ENCODE data around the gene SUPT16H. TPM values are rescaled to one million over a fixed set of nuclear protein-coding genes. Genes with fewer than 3 reads are reported as not detected.

Gene SUPT16H
- total RNA-seq, 1 donor from 2014 or later, result 198 TPM

DNA sequence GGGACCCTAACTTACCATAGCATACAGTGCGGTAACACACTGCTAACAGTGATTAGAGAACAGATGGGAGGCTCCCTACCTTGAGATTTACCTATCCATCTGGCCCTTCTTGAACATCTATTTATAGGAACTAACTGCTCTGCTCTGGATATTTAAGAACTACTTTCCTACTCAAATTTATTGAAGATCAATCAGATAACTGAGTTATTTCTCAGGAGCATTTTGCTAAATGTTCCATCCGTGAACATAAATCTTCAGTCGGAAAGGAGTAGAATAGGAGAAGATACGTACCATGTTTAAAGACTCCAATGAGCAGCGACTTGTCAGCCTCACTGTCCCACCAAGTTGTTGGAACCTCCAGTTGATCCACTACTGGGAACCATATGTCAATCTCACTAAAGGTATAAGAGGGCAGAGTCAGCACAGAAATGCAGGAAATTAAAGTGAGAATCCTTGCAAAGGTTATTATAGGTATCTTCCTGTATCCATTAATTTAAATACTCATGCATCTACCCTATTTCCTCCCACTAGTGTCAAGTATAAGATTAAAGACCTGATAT is 15.6 kb upstream of the SUPT16H start:
- Histone ChIP-seq H3K27ac (no peak overlapping the region), H3K79me2 (ENCODE audit: low read depth) (no peaks in the 10 kb centered on the region), H3F3A (ENCODE audit: low read depth) (no peaks in the 10 kb centered on the region), H3K9ac (no peak overlapping the region), H3K27me3 (no peaks in the 10 kb centered on the region), H3K4me3 (no peak overlapping the region), H3K9me3 (ENCODE audit: low read depth) (no peaks in the 10 kb centered on the region), H4K20me1 (ENCODE audit: low read depth) (no peaks in the 10 kb centered on the region), H3K4me1 (no peaks in the 10 kb centered on the region), H3K4me2 (no peak overlapping the region), H3K36me3 (peaks cover 49% of the 10 kb centered on the region), H2AFZ (replicated peaks) (no peak overlapping the region)
- TF ChIP-seq EZH2 (IDR thresholded peaks at IDR 0.05) (no peak), EZH2phosphoT487 (IDR thresholded peaks at IDR 0.05) (no peak)
- TF ChIP-seq, protein P1, sequence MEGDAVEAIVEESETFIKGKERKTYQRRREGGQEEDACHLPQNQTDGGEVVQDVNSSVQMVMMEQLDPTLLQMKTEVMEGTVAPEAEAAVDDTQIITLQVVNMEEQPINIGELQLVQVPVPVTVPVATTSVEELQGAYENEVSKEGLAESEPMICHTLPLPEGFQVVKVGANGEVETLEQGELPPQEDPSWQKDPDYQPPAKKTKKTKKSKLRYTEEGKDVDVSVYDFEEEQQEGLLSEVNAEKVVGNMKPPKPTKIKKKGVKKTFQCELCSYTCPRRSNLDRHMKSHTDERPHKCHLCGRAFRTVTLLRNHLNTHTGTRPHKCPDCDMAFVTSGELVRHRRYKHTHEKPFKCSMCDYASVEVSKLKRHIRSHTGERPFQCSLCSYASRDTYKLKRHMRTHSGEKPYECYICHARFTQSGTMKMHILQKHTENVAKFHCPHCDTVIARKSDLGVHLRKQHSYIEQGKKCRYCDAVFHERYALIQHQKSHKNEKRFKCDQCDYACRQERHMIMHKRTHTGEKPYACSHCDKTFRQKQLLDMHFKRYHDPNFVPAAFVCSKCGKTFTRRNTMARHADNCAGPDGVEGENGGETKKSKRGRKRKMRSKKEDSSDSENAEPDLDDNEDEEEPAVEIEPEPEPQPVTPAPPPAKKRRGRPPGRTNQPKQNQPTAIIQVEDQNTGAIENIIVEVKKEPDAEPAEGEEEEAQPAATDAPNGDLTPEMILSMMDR (IDR thresholded peaks at IDR 0.05), result no peak
- Mint-ChIP-seq H3K9me3 (no peaks in the 10 kb centered on the region), H3K4me1 (no peaks in the 10 kb centered on the region), H3K27me3 (ENCODE audit: insufficient read depth, low read depth) (no peaks in the 10 kb centered on the region), H3K36me3 (peaks cover 58% of the 10 kb centered on the region), H3K4me3 (no peak overlapping the region), H3K27ac (no peak overlapping the region)
- DNase-seq (ENCODE audit: low spot score), result no peak

DNA sequence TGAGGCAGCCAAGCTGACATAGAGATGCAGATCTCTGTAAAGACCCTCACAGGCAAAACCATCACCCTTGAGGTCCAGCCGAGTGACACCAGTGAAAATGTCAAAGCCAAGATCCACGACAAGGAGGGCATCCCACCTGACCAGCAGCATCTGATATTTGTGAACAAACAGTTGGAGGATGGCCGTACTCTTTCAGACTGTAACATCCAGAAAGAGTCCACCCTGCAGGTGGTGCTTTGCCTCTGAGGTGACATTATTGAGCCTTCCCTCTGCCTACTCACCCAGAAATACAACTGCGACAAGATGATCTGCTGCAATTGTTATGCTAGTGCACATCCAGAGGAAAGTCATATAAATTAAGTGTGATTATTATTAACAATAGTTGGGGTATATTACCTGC is 15.1 kb upstream of the SUPT16H start:
- H3K4me1 Mint-ChIP-seq, result no peaks in the 10 kb centered on the region
- no peak overlapping the region for H3K27ac Mint-ChIP-seq
- no peak overlapping the region for H3K4me3 Mint-ChIP-seq
- Histone ChIP-seq H3K36me3 (peaks cover 49% of the 10 kb centered on the region), H3K9me3 (ENCODE audit: low read depth) (no peaks in the 10 kb centered on the region), H3F3A (ENCODE audit: low read depth) (no peaks in the 10 kb centered on the region), H3K79me2 (ENCODE audit: low read depth) (no peaks in the 10 kb centered on the region), H3K9ac (no peak overlapping the region), H3K4me3 (no peak overlapping the region), H3K4me1 (no peaks in the 10 kb centered on the region), H2AFZ (replicated peaks) (no peak overlapping the region), H3K4me2 (no peak overlapping the region), H3K27me3 (no peaks in the 10 kb centered on the region), H3K27ac (no peak overlapping the region), H4K20me1 (ENCODE audit: low read depth) (no peaks in the 10 kb centered on the region)
- peaks cover 61% of the 10 kb centered on the region for H3K36me3 Mint-ChIP-seq
- no peak for DNase-seq (ENCODE audit: low spot score)
- no peaks in the 10 kb centered on the region for H3K9me3 Mint-ChIP-seq
- no peaks in the 10 kb centered on the region for H3K27me3 Mint-ChIP-seq (ENCODE audit: insufficient read depth, low read depth)
- TF ChIP-seq, protein P1 (IDR thresholded peaks at IDR 0.05), result no peak
- TF ChIP-seq EZH2phosphoT487 (IDR thresholded peaks at IDR 0.05), result no peak
- no peak for TF ChIP-seq EZH2 (IDR thresholded peaks at IDR 0.05)

DNA sequence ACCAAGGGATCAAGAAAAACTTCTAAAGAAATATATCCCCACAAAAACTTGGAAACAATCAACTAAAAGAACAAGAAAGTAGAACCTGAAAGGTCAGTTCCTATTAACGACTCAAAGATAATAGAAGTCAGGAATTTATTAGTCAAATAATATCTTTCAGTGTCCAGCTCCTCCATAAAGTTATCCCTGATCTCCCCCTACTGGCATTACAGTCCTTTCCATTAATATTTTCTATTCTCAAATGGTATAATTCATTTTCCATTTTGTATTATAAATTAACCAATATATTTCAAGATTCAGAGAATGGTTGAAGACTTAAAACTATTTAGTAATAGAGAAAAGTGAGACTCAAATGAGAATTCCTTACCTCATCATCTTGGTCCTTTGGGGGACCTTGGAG is 11.6 kb upstream of the SUPT16H start:
- H3K36me3 Mint-ChIP-seq, result peaks cover 63% of the 10 kb centered on the region
- Histone ChIP-seq H3K9ac (no peak overlapping the region), H3K9me3 (ENCODE audit: low read depth) (no peaks in the 10 kb centered on the region), H3F3A (ENCODE audit: low read depth) (peaks cover 3% of the 10 kb centered on the region), H2AFZ (replicated peaks) (no peak overlapping the region), H3K27ac (no peak overlapping the region), H3K36me3 (peaks cover 47% of the 10 kb centered on the region), H3K4me2 (no peak overlapping the region), H3K27me3 (no peaks in the 10 kb centered on the region), H4K20me1 (ENCODE audit: low read depth) (no peaks in the 10 kb centered on the region), H3K4me3 (no peak overlapping the region), H3K79me2 (ENCODE audit: low read depth) (no peaks in the 10 kb centered on the region), H3K4me1 (no peaks in the 10 kb centered on the region)
- H3K9me3 Mint-ChIP-seq, result no peaks in the 10 kb centered on the region
- H3K4me1 Mint-ChIP-seq, result no peaks in the 10 kb centered on the region
- TF ChIP-seq, protein P1 (IDR thresholded peaks at IDR 0.05), result no peak
- TF ChIP-seq EZH2 (IDR thresholded peaks at IDR 0.05), result no peak
- no peak for TF ChIP-seq EZH2phosphoT487 (IDR thresholded peaks at IDR 0.05)
- no peak overlapping the region for H3K27ac Mint-ChIP-seq
- no peak for DNase-seq (ENCODE audit: low spot score)
- H3K4me3 Mint-ChIP-seq, result no peak overlapping the region
- H3K27me3 Mint-ChIP-seq (ENCODE audit: insufficient read depth, low read depth), result no peaks in the 10 kb centered on the region

All from neural progenitor cell (in vitro differentiated cells).